C4-2B (cell line): ENCODE measurements around the gene TNIP3.

Experiments
- ZFX ChIP-seq: fragments of 450-650 bp; IDR thresholded peaks from 2 replicates; pipeline ENCODE4 v1.6.1; 2017
- TF ChIP-seq, protein P1 (sequence below): fragments of 450-650 bp; conservative IDR thresholded peaks from 2 replicates; pipeline ENCODE4 v1.5.1; 2017; ENCODE audit warnings: mild to moderate bottlenecking

DNA sequence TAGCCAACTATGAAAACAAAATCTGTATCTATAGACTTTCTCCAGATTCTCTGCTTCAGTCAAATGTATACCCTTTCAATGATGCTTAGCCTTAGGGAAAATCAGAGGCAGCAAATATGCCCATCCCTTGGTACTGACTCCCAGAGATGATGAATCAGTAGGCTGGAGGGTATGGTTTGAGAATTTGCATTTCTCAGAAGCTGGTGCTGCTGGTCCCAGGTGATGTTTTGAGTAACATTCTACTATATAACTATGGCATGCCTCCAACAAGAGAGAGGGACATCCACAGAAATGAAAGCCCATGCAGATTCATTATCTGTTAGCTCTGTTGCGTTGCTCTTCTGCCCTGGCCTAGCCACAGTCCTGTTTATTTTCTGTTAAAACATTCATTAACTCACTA is 13.6 kb downstream of the TNIP3 start:
- TF ChIP-seq, protein P1, sequence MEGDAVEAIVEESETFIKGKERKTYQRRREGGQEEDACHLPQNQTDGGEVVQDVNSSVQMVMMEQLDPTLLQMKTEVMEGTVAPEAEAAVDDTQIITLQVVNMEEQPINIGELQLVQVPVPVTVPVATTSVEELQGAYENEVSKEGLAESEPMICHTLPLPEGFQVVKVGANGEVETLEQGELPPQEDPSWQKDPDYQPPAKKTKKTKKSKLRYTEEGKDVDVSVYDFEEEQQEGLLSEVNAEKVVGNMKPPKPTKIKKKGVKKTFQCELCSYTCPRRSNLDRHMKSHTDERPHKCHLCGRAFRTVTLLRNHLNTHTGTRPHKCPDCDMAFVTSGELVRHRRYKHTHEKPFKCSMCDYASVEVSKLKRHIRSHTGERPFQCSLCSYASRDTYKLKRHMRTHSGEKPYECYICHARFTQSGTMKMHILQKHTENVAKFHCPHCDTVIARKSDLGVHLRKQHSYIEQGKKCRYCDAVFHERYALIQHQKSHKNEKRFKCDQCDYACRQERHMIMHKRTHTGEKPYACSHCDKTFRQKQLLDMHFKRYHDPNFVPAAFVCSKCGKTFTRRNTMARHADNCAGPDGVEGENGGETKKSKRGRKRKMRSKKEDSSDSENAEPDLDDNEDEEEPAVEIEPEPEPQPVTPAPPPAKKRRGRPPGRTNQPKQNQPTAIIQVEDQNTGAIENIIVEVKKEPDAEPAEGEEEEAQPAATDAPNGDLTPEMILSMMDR: no peak
- no peak for TF ChIP-seq ZFX
